ENCODE results near the gene PDZK1.
A peak's percentile ranks its signal among the peaks of the same experiment; 100 is the strongest.
"Not testable (repeated sequence)": the region's sequence is repeated elsewhere in the genome, so short reads cannot be mapped to it uniquely, and the experiment has no call there.

PDZK1 gene

DNA sequence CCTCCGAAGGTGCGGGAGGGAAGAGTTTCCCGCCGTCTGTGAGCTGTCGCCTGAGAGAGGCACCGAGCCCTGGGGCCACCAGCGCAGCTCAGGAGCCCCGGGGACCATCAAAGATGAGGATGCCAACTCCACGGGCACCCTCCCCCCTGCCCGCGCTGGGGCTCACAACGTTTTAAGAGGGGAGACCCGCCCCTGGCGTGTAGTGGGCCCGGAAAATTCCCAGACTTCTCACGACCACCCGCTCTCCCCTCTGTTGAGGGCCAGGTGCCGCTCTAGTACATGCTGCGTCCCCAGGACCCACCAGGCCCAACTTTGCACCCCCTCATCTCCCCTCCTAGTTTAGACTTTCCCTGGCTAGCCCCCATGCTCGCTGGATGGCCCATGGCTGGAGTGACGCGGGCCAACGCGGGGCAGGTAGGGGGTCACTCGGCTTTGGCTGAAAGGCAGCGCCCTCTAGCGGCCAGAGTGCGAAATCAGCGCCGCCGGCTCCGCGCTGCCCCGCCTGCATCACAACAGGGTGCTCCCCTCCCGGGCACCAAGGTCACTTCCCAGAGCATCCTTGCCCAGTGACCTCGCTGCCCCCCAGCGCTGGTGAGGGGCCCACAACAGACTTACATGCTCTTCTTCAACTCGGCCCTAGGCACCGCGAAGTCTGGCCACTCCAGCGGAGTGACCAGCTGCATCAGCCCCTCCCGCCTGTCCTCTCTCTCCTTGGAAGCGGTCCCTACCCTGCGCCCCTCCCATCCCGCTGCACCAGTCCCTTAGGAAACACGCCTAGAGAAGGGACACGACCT lies 13.9 kb upstream of the PDZK1 start:
- 0 out of 2 replicates have a peak overlapping the region, but pooled peaks have one; percentile 8 for H3K4me3 ChIP-seq (ENCODE audit: low read depth, low read length)
- peak; percentile 87 for DNase-seq
- H3K27me3 ChIP-seq (ENCODE audit: insufficient read depth, low read depth, severe bottlenecking) = no peaks in the 10 kb centered on the region
- H3K36me3 ChIP-seq = no peaks in the 10 kb centered on the region
- no peak overlapping the region for H3K27ac ChIP-seq
- H3K9me3 ChIP-seq (ENCODE audit: severe bottlenecking) = no peaks in the 10 kb centered on the region
- TF ChIP-seq, protein P1, sequence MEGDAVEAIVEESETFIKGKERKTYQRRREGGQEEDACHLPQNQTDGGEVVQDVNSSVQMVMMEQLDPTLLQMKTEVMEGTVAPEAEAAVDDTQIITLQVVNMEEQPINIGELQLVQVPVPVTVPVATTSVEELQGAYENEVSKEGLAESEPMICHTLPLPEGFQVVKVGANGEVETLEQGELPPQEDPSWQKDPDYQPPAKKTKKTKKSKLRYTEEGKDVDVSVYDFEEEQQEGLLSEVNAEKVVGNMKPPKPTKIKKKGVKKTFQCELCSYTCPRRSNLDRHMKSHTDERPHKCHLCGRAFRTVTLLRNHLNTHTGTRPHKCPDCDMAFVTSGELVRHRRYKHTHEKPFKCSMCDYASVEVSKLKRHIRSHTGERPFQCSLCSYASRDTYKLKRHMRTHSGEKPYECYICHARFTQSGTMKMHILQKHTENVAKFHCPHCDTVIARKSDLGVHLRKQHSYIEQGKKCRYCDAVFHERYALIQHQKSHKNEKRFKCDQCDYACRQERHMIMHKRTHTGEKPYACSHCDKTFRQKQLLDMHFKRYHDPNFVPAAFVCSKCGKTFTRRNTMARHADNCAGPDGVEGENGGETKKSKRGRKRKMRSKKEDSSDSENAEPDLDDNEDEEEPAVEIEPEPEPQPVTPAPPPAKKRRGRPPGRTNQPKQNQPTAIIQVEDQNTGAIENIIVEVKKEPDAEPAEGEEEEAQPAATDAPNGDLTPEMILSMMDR (IDR thresholded peaks at IDR 0.05; ENCODE audit: low read depth, low read length) = peak; percentile 100

GRCh38 chr1:145720556-145720877 lies 13.3 kb upstream of the PDZK1 start:
- Histone ChIP-seq H3K27me3 (ENCODE audit: insufficient read depth, low read depth, severe bottlenecking) (no peaks in the 10 kb centered on the region), H3K27ac (no peak overlapping the region), H3K36me3 (no peaks in the 10 kb centered on the region), H3K4me3 (ENCODE audit: low read depth, low read length) (no peak overlapping the region), H3K9me3 (ENCODE audit: severe bottlenecking) (no peaks in the 10 kb centered on the region)
- DNase-seq = no peak
- TF ChIP-seq, protein P1 (IDR thresholded peaks at IDR 0.05; ENCODE audit: low read depth, low read length) = no peak

GRCh38 chr1:145719230-145720079 lies 12.3 kb upstream of the PDZK1 start, which contains the start of gene CD160:
CD160 (plus strand) TSS chr1:145719499; CDS start chr1:145728328, 8,829 bp downstream.
- no peaks in the 10 kb centered on the region for H3K9me3 ChIP-seq (ENCODE audit: severe bottlenecking)
- H3K27me3 ChIP-seq (ENCODE audit: insufficient read depth, low read depth, severe bottlenecking) = no peaks in the 10 kb centered on the region
- H3K36me3 ChIP-seq = no peaks in the 10 kb centered on the region
- no peak within 1 kb of the TSS for H3K27ac ChIP-seq
- TF ChIP-seq, protein P1 (IDR thresholded peaks at IDR 0.05; ENCODE audit: low read depth, low read length) = no peak
- DNase-seq = no peak
- H3K4me3 ChIP-seq (ENCODE audit: low read depth, low read length) = no peak within 1 kb of the TSS

DNA sequence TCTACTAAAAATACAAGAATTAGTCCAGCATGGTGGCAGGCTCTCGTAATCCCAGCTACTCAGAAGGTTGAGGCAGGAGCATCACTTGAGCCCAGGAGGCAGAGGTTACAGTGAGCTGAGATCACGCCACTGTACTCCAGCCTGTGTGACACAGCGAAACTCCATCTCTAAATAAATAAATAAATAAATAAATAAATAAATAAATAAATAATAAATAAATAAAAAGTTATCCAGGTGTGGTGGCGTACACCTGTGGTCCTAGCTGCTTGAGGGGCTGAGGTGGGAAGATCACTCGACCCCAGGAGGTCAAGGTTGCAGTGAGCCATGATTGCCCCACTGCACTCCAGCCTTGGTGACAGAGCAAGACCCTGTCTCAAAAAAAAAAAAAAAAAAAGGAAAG lies 11.3 kb upstream of the PDZK1 start:
- not testable (repeated sequence) for H3K4me3 ChIP-seq (ENCODE audit: low read depth, low read length); DNase-seq; H3K27me3 ChIP-seq (ENCODE audit: insufficient read depth, low read depth, severe bottlenecking); H3K36me3 ChIP-seq; H3K27ac ChIP-seq; H3K9me3 ChIP-seq (ENCODE audit: severe bottlenecking)

- Histone ChIP-seq H3K9me3 (ENCODE audit: severe bottlenecking) (no peaks in the 10 kb centered on the region), H3K36me3 (no peaks in the 10 kb centered on the region)
- TF ChIP-seq, protein P1 (IDR thresholded peaks at IDR 0.05; ENCODE audit: low read depth, low read length) = no peak
These were observed 10.7 kb upstream of the PDZK1 start for GRCh38 chr1:145717833-145718232.

DNA sequence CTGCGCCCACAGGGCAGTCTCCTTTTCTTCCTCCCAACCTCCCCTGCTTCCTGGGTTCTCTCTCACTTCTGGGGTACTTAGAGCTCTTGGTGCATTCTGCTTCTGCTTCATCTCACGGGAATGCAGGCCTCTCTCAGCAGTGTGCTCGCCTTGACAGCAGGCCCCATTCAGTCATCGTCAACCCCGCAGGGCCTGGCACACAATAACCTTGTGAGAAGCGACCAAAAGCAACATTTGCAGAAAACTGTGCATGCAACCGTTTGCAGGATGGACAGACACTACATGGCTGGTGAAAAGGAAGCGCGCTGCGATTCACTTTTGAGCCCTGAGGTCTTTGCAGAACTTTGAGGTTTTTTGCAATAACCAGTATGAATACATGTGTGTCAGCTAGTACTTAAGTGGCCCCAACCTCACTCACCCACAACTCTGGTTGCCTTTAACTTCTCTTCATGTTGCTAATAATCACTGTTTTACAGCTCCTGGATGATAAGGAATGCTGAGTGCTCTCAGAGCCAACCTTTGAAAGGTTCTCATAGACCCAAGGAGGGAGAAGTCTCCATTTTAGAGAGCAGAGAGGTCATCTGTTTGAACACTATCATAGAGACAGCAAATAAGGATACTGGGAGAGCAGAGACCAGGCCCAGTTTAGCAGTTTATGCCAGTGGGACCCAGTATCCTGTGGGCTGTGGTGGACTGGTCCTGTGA lies 9.6 kb upstream of the PDZK1 start:
- no peak overlapping the region for H3K4me3 ChIP-seq (ENCODE audit: low read depth, low read length)
- H3K27ac ChIP-seq = no peak overlapping the region
- TF ChIP-seq, protein P1 (IDR thresholded peaks at IDR 0.05; ENCODE audit: low read depth, low read length) = no peak
- no peak for DNase-seq
- H3K9me3 ChIP-seq (ENCODE audit: severe bottlenecking) = no peaks in the 10 kb centered on the region
- no peaks in the 10 kb centered on the region for H3K27me3 ChIP-seq (ENCODE audit: insufficient read depth, low read depth, severe bottlenecking)
- H3K36me3 ChIP-seq = no peaks in the 10 kb centered on the region

More at GRCh38 chr1:145717833-145718232, 10.7 kb upstream of the PDZK1 start:
- Histone ChIP-seq H3K4me3 (ENCODE audit: low read depth, low read length) (no peak overlapping the region), H3K27me3 (ENCODE audit: insufficient read depth, low read depth, severe bottlenecking) (no peaks in the 10 kb centered on the region), H3K27ac (no peak overlapping the region)
- DNase-seq = no peak
